ENCODE data around the gene ADGRE2.
"Not testable (repeated sequence)": the region's sequence is repeated elsewhere in the genome, so short reads cannot be mapped to it uniquely, and the experiment has no call there.

ADGRE2 gene

DNA sequence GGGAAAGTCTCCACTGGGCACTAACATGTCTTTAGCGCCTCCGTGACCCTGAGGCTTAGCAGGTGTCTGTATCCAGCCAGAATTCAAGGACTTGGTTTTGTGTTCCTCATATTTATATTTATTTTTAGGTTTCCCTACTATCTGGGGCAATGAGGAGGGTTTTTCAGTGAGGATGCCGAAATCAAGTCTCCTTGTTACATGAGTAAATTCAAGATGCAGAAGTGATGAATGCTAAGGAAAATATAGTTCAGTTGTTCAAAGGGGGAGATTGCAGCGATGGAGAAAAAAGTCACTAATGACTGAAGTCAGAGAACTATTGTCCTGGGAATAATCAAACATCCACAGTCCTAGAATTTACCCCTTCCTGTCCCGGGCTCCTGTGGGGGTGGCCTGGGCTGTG is 791 bp upstream of the ADGRE2 start:
- Histone ChIP-seq H3K9ac (ENCODE audit: low read depth in 1 of 2, low read length in 2 of 2) (no peak overlapping the region), H3K36me3 (ENCODE audit: control insufficient read depth in 2 of 2, insufficient read depth in 2 of 2, low read length in 2 of 2) (no peaks in the 10 kb centered on the region), H3K27ac (ENCODE audit: low read depth in 2 of 2, low read length in 2 of 2) (no peak overlapping the region), H3K4me3 (ENCODE audit: low read length in 2 of 2) (no peak overlapping the region), H3K9me3 (ENCODE audit: control insufficient read depth in 2 of 2, low read length in 2 of 2) (no peaks in the 10 kb centered on the region), H3K27me3 (ENCODE audit: control insufficient read depth in 2 of 2, insufficient read depth in 2 of 2, low read length in 2 of 2) (no peaks in the 10 kb centered on the region), H3K4me1 (ENCODE audit: control insufficient read depth in 2 of 2, insufficient read depth in 2 of 2, low read length in 2 of 2) (peaks cover 0 to 3% of the 10 kb centered on the region in 2 donors)

GRCh38 chr19:14777645-14778044 is 715 bp downstream of the ADGRE2 start:
- not testable (repeated sequence) for H3K27me3 ChIP-seq (ENCODE audit: control insufficient read depth in 2 of 2, insufficient read depth in 2 of 2, low read length in 2 of 2); H3K27ac ChIP-seq (ENCODE audit: low read depth in 2 of 2, low read length in 2 of 2); H3K4me3 ChIP-seq (ENCODE audit: low read length in 2 of 2); H3K4me1 ChIP-seq (ENCODE audit: control insufficient read depth in 2 of 2, insufficient read depth in 2 of 2, low read length in 2 of 2); H3K9me3 ChIP-seq (ENCODE audit: control insufficient read depth in 2 of 2, low read length in 2 of 2); H3K9ac ChIP-seq (ENCODE audit: low read depth in 1 of 2, low read length in 2 of 2); H3K36me3 ChIP-seq (ENCODE audit: control insufficient read depth in 2 of 2, insufficient read depth in 2 of 2, low read length in 2 of 2)

DNA sequence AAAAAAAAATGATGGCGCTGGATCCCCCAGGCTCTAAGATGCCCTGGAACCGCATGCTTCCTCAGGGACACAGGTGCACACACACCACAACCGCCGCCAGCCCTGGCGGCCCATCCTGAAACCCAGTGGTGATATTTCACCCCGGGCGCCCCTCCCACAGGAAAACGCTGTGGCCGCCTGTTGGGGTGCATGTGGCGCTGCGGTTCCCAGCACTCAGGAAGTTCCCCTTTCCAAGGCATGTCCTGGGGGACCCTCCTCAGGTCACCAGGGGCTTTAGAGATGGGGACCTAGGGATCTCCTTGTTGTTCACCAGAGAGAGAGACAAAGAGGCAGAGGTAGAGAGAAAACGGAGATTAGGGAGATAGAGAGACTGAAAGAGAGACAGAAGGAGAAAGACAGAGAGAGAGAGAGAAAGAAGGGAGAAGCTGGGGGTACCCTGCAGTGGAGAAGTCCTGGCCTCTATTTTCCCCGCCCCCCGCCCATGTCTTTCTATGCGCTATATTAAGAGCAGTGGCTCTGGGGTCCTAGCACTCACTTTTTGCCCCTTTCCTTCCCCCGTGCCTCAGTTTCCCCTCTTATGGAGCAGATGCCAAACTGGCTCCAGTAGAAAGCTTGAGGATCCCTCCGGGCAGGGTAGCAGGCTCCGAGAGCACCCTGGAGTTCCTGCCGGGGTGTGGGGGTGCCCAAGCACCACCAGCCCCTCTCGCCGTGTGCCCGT is 2.3 kb downstream of the ADGRE2 start:
- peak overlapping the region; percentile 43 to 56 for H3K4me3 ChIP-seq (ENCODE audit: low read length in 2 of 2)
- H3K27ac ChIP-seq (ENCODE audit: low read depth in 2 of 2, low read length in 2 of 2) = peak overlapping the region in 1 of 2 donors; percentile 58
- no peaks in the 10 kb centered on the region for H3K9me3 ChIP-seq (ENCODE audit: control insufficient read depth in 2 of 2, low read length in 2 of 2)
- H3K4me1 ChIP-seq (ENCODE audit: control insufficient read depth in 2 of 2, insufficient read depth in 2 of 2, low read length in 2 of 2) = peaks cover 0 to 3% of the 10 kb centered on the region in 2 donors
- H3K36me3 ChIP-seq (ENCODE audit: control insufficient read depth in 2 of 2, insufficient read depth in 2 of 2, low read length in 2 of 2) = peaks cover 0 to 2% of the 10 kb centered on the region in 2 donors
- peak overlapping the region in 1 of 2 donors; percentile 48 for H3K9ac ChIP-seq (ENCODE audit: low read depth in 1 of 2, low read length in 2 of 2)
- H3K27me3 ChIP-seq (ENCODE audit: control insufficient read depth in 2 of 2, insufficient read depth in 2 of 2, low read length in 2 of 2) = no peaks in the 10 kb centered on the region

GRCh38 chr19:14775326-14775725 is 3.0 kb downstream of the ADGRE2 start:
- not testable (repeated sequence) for H3K4me3 ChIP-seq (ENCODE audit: low read length in 2 of 2); H3K27ac ChIP-seq (ENCODE audit: low read depth in 2 of 2, low read length in 2 of 2); H3K9ac ChIP-seq (ENCODE audit: low read depth in 1 of 2, low read length in 2 of 2); H3K27me3 ChIP-seq (ENCODE audit: control insufficient read depth in 2 of 2, insufficient read depth in 2 of 2, low read length in 2 of 2); H3K9me3 ChIP-seq (ENCODE audit: control insufficient read depth in 2 of 2, low read length in 2 of 2); H3K36me3 ChIP-seq (ENCODE audit: control insufficient read depth in 2 of 2, insufficient read depth in 2 of 2, low read length in 2 of 2); H3K4me1 ChIP-seq (ENCODE audit: control insufficient read depth in 2 of 2, insufficient read depth in 2 of 2, low read length in 2 of 2)

DNA sequence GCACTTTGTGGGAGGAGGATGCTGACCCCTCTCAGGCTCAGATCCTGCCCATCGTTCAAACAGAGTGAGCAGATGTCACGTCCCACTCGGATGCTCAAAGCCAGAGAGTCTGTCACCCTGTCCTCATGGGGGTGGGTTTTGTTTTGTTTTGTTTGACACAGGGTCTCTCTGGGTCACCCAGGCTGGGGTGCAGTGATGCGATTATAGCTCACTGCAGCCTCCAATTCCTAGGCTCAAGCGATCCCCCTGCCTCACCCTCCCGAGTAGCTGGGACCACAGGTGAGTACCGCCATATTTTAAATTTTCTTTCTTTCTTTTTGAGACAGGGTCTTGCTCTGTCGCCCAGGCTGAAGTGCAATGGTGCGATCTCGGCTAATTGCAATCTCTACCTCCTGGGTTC is 4.0 kb downstream of the ADGRE2 start:
- H3K27me3 ChIP-seq (ENCODE audit: control insufficient read depth in 2 of 2, insufficient read depth in 2 of 2, low read length in 2 of 2) = no peaks in the 10 kb centered on the region

DNA sequence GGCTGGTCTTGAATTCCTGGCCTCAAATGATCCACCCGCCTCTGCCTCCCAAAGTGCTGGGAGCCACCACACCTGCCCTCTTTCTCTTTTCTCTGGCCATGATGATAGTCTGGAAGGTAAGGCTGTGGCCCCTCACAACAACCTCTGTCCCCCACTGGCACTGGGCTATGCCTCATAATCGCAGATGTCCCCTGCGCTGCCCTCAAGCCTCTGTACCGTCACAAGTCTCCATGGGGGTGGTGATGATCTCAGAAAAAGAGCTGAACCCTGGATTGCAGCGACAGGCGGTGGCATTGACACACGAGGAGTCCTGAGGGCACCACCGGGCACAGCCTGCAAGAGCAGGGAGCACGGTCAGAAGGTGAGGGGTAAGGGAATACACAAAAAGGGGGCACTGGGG is 4.6 kb downstream of the ADGRE2 start:
- H3K27me3 ChIP-seq (ENCODE audit: control insufficient read depth in 2 of 2, insufficient read depth in 2 of 2, low read length in 2 of 2); H3K9me3 ChIP-seq (ENCODE audit: control insufficient read depth in 2 of 2, low read length in 2 of 2); H3K36me3 ChIP-seq (ENCODE audit: control insufficient read depth in 2 of 2, insufficient read depth in 2 of 2, low read length in 2 of 2); H3K9ac ChIP-seq (ENCODE audit: low read depth in 1 of 2, low read length in 2 of 2); H3K4me1 ChIP-seq (ENCODE audit: control insufficient read depth in 2 of 2, insufficient read depth in 2 of 2, low read length in 2 of 2); H3K27ac ChIP-seq (ENCODE audit: low read depth in 2 of 2, low read length in 2 of 2); H3K4me3 ChIP-seq (ENCODE audit: low read length in 2 of 2): not testable (repeated sequence)

More for the DNA sequence above, 4.0 kb downstream of the ADGRE2 start:
- Histone ChIP-seq H3K36me3 (ENCODE audit: control insufficient read depth in 2 of 2, insufficient read depth in 2 of 2, low read length in 2 of 2) (peaks cover 0 to 2% of the 10 kb centered on the region in 2 donors), H3K4me1 (ENCODE audit: control insufficient read depth in 2 of 2, insufficient read depth in 2 of 2, low read length in 2 of 2) (peaks cover 0 to 3% of the 10 kb centered on the region in 2 donors), H3K9me3 (ENCODE audit: control insufficient read depth in 2 of 2, low read length in 2 of 2) (no peaks in the 10 kb centered on the region), H3K27ac (ENCODE audit: low read depth in 2 of 2, low read length in 2 of 2) (no peak overlapping the region), H3K9ac (ENCODE audit: low read depth in 1 of 2, low read length in 2 of 2) (no peak overlapping the region), H3K4me3 (ENCODE audit: low read length in 2 of 2) (no peak overlapping the region)

DNA sequence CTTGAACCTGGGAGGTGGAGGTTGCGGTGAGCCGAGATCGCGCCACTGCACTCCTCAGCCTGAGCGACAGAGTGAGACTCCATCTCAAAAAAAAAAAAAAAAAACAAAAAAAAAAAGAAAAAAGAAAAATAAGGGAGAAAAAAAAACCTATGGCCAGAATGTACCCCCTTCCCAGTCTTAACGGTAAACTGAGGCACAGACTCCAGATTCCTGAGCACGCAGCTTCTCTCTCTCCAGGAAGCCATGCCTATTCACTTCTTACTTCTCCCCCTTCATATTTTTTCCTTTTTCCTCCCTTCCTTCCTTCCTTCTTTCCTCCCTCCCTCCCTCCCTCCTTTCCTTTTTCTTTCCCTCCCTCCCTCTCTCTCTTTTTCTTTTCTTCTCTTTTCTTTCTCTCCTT is 5.4 kb downstream of the ADGRE2 start:
- H3K27me3 ChIP-seq (ENCODE audit: control insufficient read depth in 2 of 2, insufficient read depth in 2 of 2, low read length in 2 of 2) = no peaks in the 10 kb centered on the region
- peaks cover 0 to 2% of the 10 kb centered on the region in 2 donors for H3K36me3 ChIP-seq (ENCODE audit: control insufficient read depth in 2 of 2, insufficient read depth in 2 of 2, low read length in 2 of 2)
- peaks cover 0 to 3% of the 10 kb centered on the region in 2 donors for H3K4me1 ChIP-seq (ENCODE audit: control insufficient read depth in 2 of 2, insufficient read depth in 2 of 2, low read length in 2 of 2)

DNA sequence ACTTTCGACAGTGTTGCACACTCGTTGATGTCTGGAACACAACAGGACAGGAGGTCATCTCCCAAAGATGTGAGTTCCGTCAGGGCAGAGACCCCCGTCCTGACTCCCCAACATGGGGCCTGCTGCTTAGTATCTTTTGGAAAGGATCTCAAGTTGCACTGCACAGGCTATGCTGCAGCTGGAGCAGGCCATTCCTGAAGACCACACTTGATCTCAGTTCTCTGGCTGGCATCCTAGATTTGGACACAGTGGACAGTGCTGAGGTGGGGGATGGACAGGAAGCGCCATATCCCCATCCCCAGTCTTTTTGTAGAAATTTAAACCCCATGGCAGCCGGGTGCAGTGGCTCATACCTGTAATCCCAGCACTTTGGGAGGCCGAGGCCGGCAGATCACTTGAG is 5.9 kb downstream of the ADGRE2 start:
- H3K9me3 ChIP-seq (ENCODE audit: control insufficient read depth in 2 of 2, low read length in 2 of 2) = no peaks in the 10 kb centered on the region
- peaks cover 0 to 3% of the 10 kb centered on the region in 2 donors for H3K4me1 ChIP-seq (ENCODE audit: control insufficient read depth in 2 of 2, insufficient read depth in 2 of 2, low read length in 2 of 2)
- H3K27ac ChIP-seq (ENCODE audit: low read depth in 2 of 2, low read length in 2 of 2) = no peak overlapping the region
- peaks cover 0 to 2% of the 10 kb centered on the region in 2 donors for H3K36me3 ChIP-seq (ENCODE audit: control insufficient read depth in 2 of 2, insufficient read depth in 2 of 2, low read length in 2 of 2)
- H3K9ac ChIP-seq (ENCODE audit: low read depth in 1 of 2, low read length in 2 of 2) = no peak overlapping the region
- no peak overlapping the region for H3K4me3 ChIP-seq (ENCODE audit: low read length in 2 of 2)
- H3K27me3 ChIP-seq (ENCODE audit: control insufficient read depth in 2 of 2, insufficient read depth in 2 of 2, low read length in 2 of 2) = no peaks in the 10 kb centered on the region

More for the DNA sequence above, 5.4 kb downstream of the ADGRE2 start:
- H3K4me3 ChIP-seq (ENCODE audit: low read length in 2 of 2) = no peak overlapping the region
- no peak overlapping the region for H3K9ac ChIP-seq (ENCODE audit: low read depth in 1 of 2, low read length in 2 of 2)
- H3K9me3 ChIP-seq (ENCODE audit: control insufficient read depth in 2 of 2, low read length in 2 of 2) = no peaks in the 10 kb centered on the region
- no peak overlapping the region for H3K27ac ChIP-seq (ENCODE audit: low read depth in 2 of 2, low read length in 2 of 2)

- Histone ChIP-seq H3K9ac (ENCODE audit: low read depth in 1 of 2, low read length in 2 of 2) (no peak overlapping the region), H3K4me3 (ENCODE audit: low read length in 2 of 2) (no peak overlapping the region), H3K27ac (ENCODE audit: low read depth in 2 of 2, low read length in 2 of 2) (no peak overlapping the region), H3K9me3 (ENCODE audit: control insufficient read depth in 2 of 2, low read length in 2 of 2) (no peaks in the 10 kb centered on the region), H3K36me3 (ENCODE audit: control insufficient read depth in 2 of 2, insufficient read depth in 2 of 2, low read length in 2 of 2) (peaks cover 0 to 2% of the 10 kb centered on the region in 2 donors), H3K4me1 (ENCODE audit: control insufficient read depth in 2 of 2, insufficient read depth in 2 of 2, low read length in 2 of 2) (no peaks in the 10 kb centered on the region), H3K27me3 (ENCODE audit: control insufficient read depth in 2 of 2, insufficient read depth in 2 of 2, low read length in 2 of 2) (no peaks in the 10 kb centered on the region)
Observed at GRCh38 chr19:14770944-14771839, 7.2 kb downstream of the ADGRE2 start.

DNA sequence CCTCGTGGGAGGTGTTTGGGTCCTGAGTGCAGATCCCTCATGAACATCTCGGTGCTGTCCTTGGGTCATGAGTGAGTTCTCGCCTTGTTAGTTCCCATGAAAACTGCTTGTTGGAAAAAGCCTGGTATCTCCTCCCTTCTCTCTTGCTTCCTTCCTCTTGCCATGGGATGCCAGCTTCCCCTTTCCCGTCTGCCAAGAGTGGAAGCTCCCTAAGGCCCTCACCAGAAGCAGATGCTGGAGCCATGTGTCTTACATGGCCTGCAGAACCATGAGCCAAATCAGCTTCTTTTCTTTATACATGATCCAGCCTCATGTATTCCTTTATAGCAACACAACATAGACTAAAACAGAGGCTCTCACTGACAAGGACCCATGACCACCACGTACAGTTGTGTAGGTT is 8.2 kb downstream of the ADGRE2 start:
- H3K9ac ChIP-seq (ENCODE audit: low read depth in 1 of 2, low read length in 2 of 2) = no peak overlapping the region
- no peaks in the 10 kb centered on the region for H3K27me3 ChIP-seq (ENCODE audit: control insufficient read depth in 2 of 2, insufficient read depth in 2 of 2, low read length in 2 of 2)
- peaks cover 0 to 2% of the 10 kb centered on the region in 2 donors for H3K36me3 ChIP-seq (ENCODE audit: control insufficient read depth in 2 of 2, insufficient read depth in 2 of 2, low read length in 2 of 2)
- H3K4me1 ChIP-seq (ENCODE audit: control insufficient read depth in 2 of 2, insufficient read depth in 2 of 2, low read length in 2 of 2) = no peaks in the 10 kb centered on the region
- H3K9me3 ChIP-seq (ENCODE audit: control insufficient read depth in 2 of 2, low read length in 2 of 2) = no peaks in the 10 kb centered on the region
- no peak overlapping the region for H3K4me3 ChIP-seq (ENCODE audit: low read length in 2 of 2)
- no peak overlapping the region for H3K27ac ChIP-seq (ENCODE audit: low read depth in 2 of 2, low read length in 2 of 2)

Data from mucosa of rectum (tissue), 2 donors.